Measurements from ENCODE around the gene AGAP5. TPM values are rescaled to one million over a fixed set of nuclear protein-coding genes. Genes with fewer than 3 reads are reported as not detected.

The AGAP5 gene
- total and polyA plus RNA-seq, 9 of the 15 experiments (the other 6 are each of a cell fraction or from before 2014, with no cell fraction given), result 0.32 to 7.5 (median 5.3) TPM

GRCh38 chr10:73645251-73645650, 52.7 kb downstream of the AGAP5 start:
- WGBS (ENCODE audit: insufficient coverage, low coverage, missing lambda C conversion rate), result 45% methylated on average over 3 of the region's 3 CpGs
- BruUV-seq (replicated peaks), result no TSS peak
- no peaks in the 10 kb centered on the region for H3K36me3 ChIP-seq (ENCODE audit: control insufficient read depth, insufficient read depth, low read length)
- no peaks in the 10 kb centered on the region; the same call in 1 of the 2 replicates for H4K20me1 ChIP-seq (replicated peaks; ENCODE audit: control insufficient read depth, insufficient read depth, low read length)
- H3K4me3 ChIP-seq, result no peak overlapping the region
- DNase-seq (ENCODE audit: extremely low read depth in 1 of 4, low spot score in 3 of 4) (no peak), FAIRE-seq (no peak), ATAC-seq (no peak)
- no peaks in the 10 kb centered on the region for H3K9me3 ChIP-seq (replicated peaks; ENCODE audit: control insufficient read depth, insufficient read depth, low read depth, low read length)
- H2AFZ ChIP-seq (ENCODE audit: low read depth, low read length), result no peak overlapping the region
- no peak overlapping the region for H3K4me2 ChIP-seq (ENCODE audit: insufficient read depth, low read length)
- TF ChIP-seq ILF3 (IDR thresholded peaks at IDR 0.05; ENCODE audit: borderline replicate concordance) (no peak), SIRT6 (IDR thresholded peaks at IDR 0.05; ENCODE audit: low read depth, low read length) (no peak), TFAP4 (CRISPR knock-in tag; IDR thresholded peaks at IDR 0.05; ENCODE audit: borderline replicate concordance) (no peak), HNRNPK (IDR thresholded peaks at IDR 0.05; ENCODE audit: low read depth, low read length, poor library complexity, severe bottlenecking) (no peak), FUS (optimal IDR thresholded peaks at IDR 0.05; ENCODE audit: low read depth, low read length) (no peak), EP300 (IDR thresholded peaks at IDR 0.05; ENCODE audit: low read length) (no peak), PHF20 (IDR thresholded peaks at IDR 0.05; ENCODE audit: partially characterized antibody) (no peak), MEF2D (tag; conservative IDR thresholded peaks at IDR 0.05; ENCODE audit: low read depth) (no peak), CHD2 (IDR thresholded peaks at IDR 0.05; ENCODE audit: low read depth, low read length) (no peak), ZNF766 (CRISPR knock-in tag; conservative IDR thresholded peaks at IDR 0.05) (no peak), RBM39 (optimal IDR thresholded peaks at IDR 0.05; ENCODE audit: low read depth, low read length) (no peak), MAZ (CRISPR knock-in tag; conservative IDR thresholded peaks at IDR 0.05 in 1 of 2, IDR thresholded peaks at IDR 0.05 in 1 of 2) (no peak), PCBP1 (IDR thresholded peaks at IDR 0.05; ENCODE audit: low read depth, low read length, poor library complexity, severe bottlenecking) (no peak), MTF1 (CRISPR knock-in tag; IDR thresholded peaks at IDR 0.05; ENCODE audit: borderline replicate concordance) (no peak), XRCC5 (IDR thresholded peaks at IDR 0.05; ENCODE audit: low read depth, low read length) (no peak), SAP30 (IDR thresholded peaks at IDR 0.05; ENCODE audit: borderline replicate concordance, insufficient read depth, low read depth, low read length, poor library complexity, severe bottlenecking) (no peak)
- TF ChIP-seq, protein P1, sequence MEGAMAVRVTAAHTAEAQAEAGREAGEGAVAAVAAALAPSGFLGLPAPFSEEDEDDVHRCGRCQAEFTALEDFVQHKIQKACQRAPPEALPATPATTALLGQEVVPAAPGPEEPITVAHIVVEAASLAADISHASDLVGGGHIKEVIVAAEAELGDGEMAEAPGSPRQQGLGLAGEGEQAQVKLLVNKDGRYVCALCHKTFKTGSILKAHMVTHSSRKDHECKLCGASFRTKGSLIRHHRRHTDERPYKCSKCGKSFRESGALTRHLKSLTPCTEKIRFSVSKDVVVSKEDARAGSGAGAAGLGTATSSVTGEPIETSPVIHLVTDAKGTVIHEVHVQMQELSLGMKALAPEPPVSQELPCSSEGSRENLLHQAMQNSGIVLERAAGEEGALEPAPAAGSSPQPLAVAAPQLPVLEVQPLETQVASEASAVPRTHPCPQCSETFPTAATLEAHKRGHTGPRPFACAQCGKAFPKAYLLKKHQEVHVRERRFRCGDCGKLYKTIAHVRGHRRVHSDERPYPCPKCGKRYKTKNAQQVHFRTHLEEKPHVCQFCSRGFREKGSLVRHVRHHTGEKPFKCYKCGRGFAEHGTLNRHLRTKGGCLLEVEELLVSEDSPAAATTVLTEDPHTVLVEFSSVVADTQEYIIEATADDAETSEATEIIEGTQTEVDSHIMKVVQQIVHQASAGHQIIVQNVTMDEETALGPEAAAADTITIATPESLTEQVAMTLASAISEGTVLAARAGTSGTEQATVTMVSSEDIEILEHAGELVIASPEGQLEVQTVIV (CRISPR knock-in tag; IDR thresholded peaks at IDR 0.05; ENCODE audit: borderline replicate concordance), result no peak
- peaks cover 12 to 13% of the 10 kb centered on the region in 2 experiments; a peak in 4 of 5 replicates for H3K27me3 ChIP-seq (ENCODE audit: control insufficient read depth in 2 of 2, insufficient read depth in 2 of 2, low read length in 2 of 2)
- no peaks in the 10 kb centered on the region for H3K79me2 ChIP-seq (ENCODE audit: control insufficient read depth, insufficient read depth, low read length)
- ChIA-PET CTCF (ENCODE audit: low intra/inter-chr PET ratio) (interaction anchor here (0.6 to 5.2 kb wide), 3 partner anchors 115 to 184 kb away, joined by 3 to 140 read pairs (median 6); no protein-coding TSS in a partner anchor), POLR2A (no interaction called here)
- no peak overlapping the region for H3K27ac ChIP-seq (ENCODE audit: extremely low read depth, low read depth, low read length)
- peaks cover 26 to 28% of the 10 kb centered on the region in 2 experiments for H3K4me1 ChIP-seq (replicated peaks in 1 of 2; ENCODE audit: control insufficient read depth in 2 of 2, insufficient read depth in 2 of 2, low read length in 2 of 2)
- intact Hi-C loops (cut with micrococcal nuclease) (loop anchor here (10.0 kb wide), 1 partner anchor 240 kb away; no protein-coding TSS in a partner anchor), in situ Hi-C loops (cut with MboI) (no loop called here)
- H3K9me1 ChIP-seq (ENCODE audit: control insufficient read depth, insufficient read depth, low read length), result no peaks in the 10 kb centered on the region
- H3K9ac ChIP-seq (ENCODE audit: insufficient read depth in 1 of 2, low read depth in 2 of 2, low read length in 2 of 2), result no peak overlapping the region
